Neural crest cell (in vitro differentiated cells): ENCODE measurements around the gene PRRX2. TPM values are rescaled to one million over a fixed set of nuclear protein-coding genes. Genes with fewer than 3 reads are reported as not detected.

Experiments used
- DNase-seq: peaks from one replicate; pipeline ENCODE4 v3.0.0; 2021; ENCODE audit warnings: low read depth, mixed read lengths, low spot score
- H3K27ac Mint-ChIP-seq: one replicate; pipeline ENCODE4 v1.8.0; 2021; ENCODE audit warnings: mild to moderate bottlenecking, mixed read lengths; ENCODE audit not compliant: unreplicated experiment
- H3K27me3 Mint-ChIP-seq: 2 replicates; pipeline ENCODE4 v1.8.0; 2021; ENCODE audit warnings: low read depth, mild to moderate bottlenecking, mixed read lengths
- H3K36me3 Mint-ChIP-seq: 2 replicates; pipeline ENCODE4 v1.8.0; 2021; ENCODE audit warnings: low read depth, mild to moderate bottlenecking, mixed read lengths
- H3K4me1 Mint-ChIP-seq: 2 replicates; pipeline ENCODE4 v1.8.0; 2021; ENCODE audit warnings: mixed read lengths
- H3K4me3 Mint-ChIP-seq: one replicate; pipeline ENCODE4 v1.8.0; 2021; ENCODE audit warnings: mild to moderate bottlenecking, mixed read lengths
- H3K9me3 Mint-ChIP-seq: 2 replicates; pipeline ENCODE4 v1.8.0; 2021; ENCODE audit warnings: mixed read lengths
- CTCF ChIP-seq: fragments of 200-600 bp; sonication (generic); conservative IDR thresholded peaks from 2 replicates; pipeline ENCODE4 v1.5.0; 2021; ENCODE audit warnings: antibody characterized with exemption, mild to moderate bottlenecking
- total RNA-seq: library from RNA; stranded (reverse); gene quantifications from 2 replicates; pipeline ENCODE4 v1.2.1, GENCODE V29; 2021

PRRX2 gene
- total RNA-seq, 1 donor from 2014 or later = 0.65 TPM

GRCh38 chr9:129718647-129719046 lies 53.2 kb downstream of the PRRX2 start:
- DNase-seq = no peak
- Mint-ChIP-seq H3K4me3 (no peak overlapping the region), H3K27ac (no peak overlapping the region), H3K36me3 (no peaks in the 10 kb centered on the region), H3K27me3 (no peaks in the 10 kb centered on the region), H3K4me1 (no peaks in the 10 kb centered on the region), H3K9me3 (no peaks in the 10 kb centered on the region)
- no peak for TF ChIP-seq CTCF

- no peak for TF ChIP-seq CTCF
- Mint-ChIP-seq H3K27me3 (no peaks in the 10 kb centered on the region), H3K4me3 (no peak overlapping the region), H3K9me3 (no peaks in the 10 kb centered on the region), H3K27ac (no peak overlapping the region), H3K4me1 (no peaks in the 10 kb centered on the region), H3K36me3 (no peaks in the 10 kb centered on the region)
- no peak for DNase-seq
Measured at GRCh38 chr9:129719135-129719534, 53.7 kb downstream of the PRRX2 start.

- Mint-ChIP-seq H3K27me3 (no peaks in the 10 kb centered on the region), H3K4me3 (no peak overlapping the region), H3K36me3 (no peaks in the 10 kb centered on the region), H3K9me3 (no peaks in the 10 kb centered on the region), H3K4me1 (no peaks in the 10 kb centered on the region), H3K27ac (peak overlapping the region; percentile 67)
- TF ChIP-seq CTCF = peak; percentile 50
- DNase-seq = peak; percentile 25
Measured at GRCh38 chr9:129720181-129720864, 54.9 kb downstream of the PRRX2 start.

GRCh38 chr9:129720865-129721545 lies 55.6 kb downstream of the PRRX2 start:
- DNase-seq = no peak
- Mint-ChIP-seq H3K4me1 (no peaks in the 10 kb centered on the region), H3K4me3 (no peak overlapping the region), H3K9me3 (no peaks in the 10 kb centered on the region), H3K27me3 (no peaks in the 10 kb centered on the region), H3K36me3 (no peaks in the 10 kb centered on the region), H3K27ac (peak overlapping the region; percentile 67)
- peak; percentile 6 for TF ChIP-seq CTCF

GRCh38 chr9:129722913-129723312 lies 57.5 kb downstream of the PRRX2 start:
- H3K4me1 Mint-ChIP-seq = peaks cover 4% of the 10 kb centered on the region
- TF ChIP-seq CTCF = no peak

More at GRCh38 chr9:129722913-129723312, 57.5 kb downstream of the PRRX2 start:
- no peak for DNase-seq
- Mint-ChIP-seq H3K4me3 (no peak overlapping the region), H3K27me3 (peaks cover 3% of the 10 kb centered on the region), H3K27ac (no peak overlapping the region), H3K9me3 (no peaks in the 10 kb centered on the region), H3K36me3 (no peaks in the 10 kb centered on the region)
